ENCODE data around the gene FECH. TPM values are rescaled to one million over a fixed set of nuclear protein-coding genes. Genes with fewer than 3 reads are reported as not detected.
A peak's percentile ranks its signal among the peaks of the same experiment; 100 is the strongest.
"Not testable (repeated sequence)": the region's sequence is repeated elsewhere in the genome, so short reads cannot be mapped to it uniquely, and the experiment has no call there.

Gene FECH
- total RNA-seq, 1 donor from 2014 or later, result 28.7 TPM

- no peak for TF ChIP-seq CTCF (conservative IDR thresholded peaks at IDR 0.05; ENCODE audit: low read depth, low read length)
- no peak for DNase-seq (ENCODE audit: low read depth)
Observed at GRCh38 chr18:57595347-57595746, 8.8 kb upstream of the FECH start.

GRCh38 chr18:57592716-57593115 lies 6.2 kb upstream of the FECH start:
- DNase-seq (ENCODE audit: low read depth), result not testable (repeated sequence)

More at GRCh38 chr18:57595347-57595746, 8.8 kb upstream of the FECH start:
- H3K4me3 ChIP-seq (ENCODE audit: low read depth, low read length), result no peak overlapping the region

GRCh38 chr18:57589161-57589560 lies 2.7 kb upstream of the FECH start:
- TF ChIP-seq CTCF (conservative IDR thresholded peaks at IDR 0.05; ENCODE audit: low read depth, low read length), result no peak
- DNase-seq (ENCODE audit: low read depth), result no peak
- no peak overlapping the region for H3K4me3 ChIP-seq (ENCODE audit: low read depth, low read length)

More at GRCh38 chr18:57592716-57593115, 6.2 kb upstream of the FECH start:
- H3K4me3 ChIP-seq (ENCODE audit: low read depth, low read length), result not testable (repeated sequence)

- H3K4me3 ChIP-seq (ENCODE audit: low read depth, low read length), result peak overlapping the region; percentile 75
- no peak for TF ChIP-seq CTCF (conservative IDR thresholded peaks at IDR 0.05; ENCODE audit: low read depth, low read length)
- no peak for DNase-seq (ENCODE audit: low read depth)
Observed at GRCh38 chr18:57587098-57587661, 678 bp upstream of the FECH start.

- no peak for DNase-seq (ENCODE audit: low read depth)
- peak overlapping the region; percentile 75 for H3K4me3 ChIP-seq (ENCODE audit: low read depth, low read length)
- TF ChIP-seq CTCF (conservative IDR thresholded peaks at IDR 0.05; ENCODE audit: low read depth, low read length), result no peak
Observed at GRCh38 chr18:57585855-57586250, 649 bp downstream of the FECH start.

GRCh38 chr18:57585421-57585820 lies 1.1 kb downstream of the FECH start:
- no peak for DNase-seq (ENCODE audit: low read depth)

GRCh38 chr18:57584444-57584843 lies 2.1 kb downstream of the FECH start:
- DNase-seq (ENCODE audit: low read depth), result no peak
- no peak for TF ChIP-seq CTCF (conservative IDR thresholded peaks at IDR 0.05; ENCODE audit: low read depth, low read length)

More at GRCh38 chr18:57585421-57585820, 1.1 kb downstream of the FECH start:
- H3K4me3 ChIP-seq (ENCODE audit: low read depth, low read length), result peak overlapping the region; percentile 75
- no peak for TF ChIP-seq CTCF (conservative IDR thresholded peaks at IDR 0.05; ENCODE audit: low read depth, low read length)

More at GRCh38 chr18:57584444-57584843, 2.1 kb downstream of the FECH start:
- H3K4me3 ChIP-seq (ENCODE audit: low read depth, low read length), result no peak overlapping the region

All from epithelial cell of proximal tubule (primary cell).